ENCODE results near the gene CGB7. TPM values are rescaled to one million over a fixed set of nuclear protein-coding genes. Genes with fewer than 3 reads are reported as not detected.

The CGB7 gene
- total RNA-seq, 1 experiment from 2014 or later, result not detected

- Histone ChIP-seq H3K4me1 (ENCODE audit: insufficient read depth, low read length, poor library complexity, severe bottlenecking) (peaks cover 25% of the 10 kb centered on the region), H3K4me3 (ENCODE audit: low read depth, low read length, poor library complexity, severe bottlenecking) (no peak overlapping the region), H3K36me3 (ENCODE audit: insufficient read depth, low read length, poor library complexity, severe bottlenecking) (peaks cover 94% of the 10 kb centered on the region), H3K27me3 (replicated peaks; ENCODE audit: insufficient read depth, low read depth, low read length, poor library complexity) (no peaks in the 10 kb centered on the region), H3K9me3 (ENCODE audit: low read depth, low read length, poor library complexity, severe bottlenecking) (no peaks in the 10 kb centered on the region), H3K27ac (ENCODE audit: low read depth, low read length, poor library complexity, severe bottlenecking) (peak overlapping the region; percentile 71)
- BruUV-seq (replicated peaks), result no TSS peak
- ChIA-PET CTCF (no interaction called here), POLR2A (ENCODE audit: low non-redundant PET) (no interaction called here)
- no peak for DNase-seq (ENCODE audit: low spot score)
- intact Hi-C loops (cut with micrococcal nuclease; ENCODE audit: unreplicated experiment), result no loop called here
- no peak for TF ChIP-seq EZH2 (IDR thresholded peaks at IDR 0.05; ENCODE audit: borderline replicate concordance, low read depth, low read length, poor library complexity, severe bottlenecking)
- TF ChIP-seq, protein P1, sequence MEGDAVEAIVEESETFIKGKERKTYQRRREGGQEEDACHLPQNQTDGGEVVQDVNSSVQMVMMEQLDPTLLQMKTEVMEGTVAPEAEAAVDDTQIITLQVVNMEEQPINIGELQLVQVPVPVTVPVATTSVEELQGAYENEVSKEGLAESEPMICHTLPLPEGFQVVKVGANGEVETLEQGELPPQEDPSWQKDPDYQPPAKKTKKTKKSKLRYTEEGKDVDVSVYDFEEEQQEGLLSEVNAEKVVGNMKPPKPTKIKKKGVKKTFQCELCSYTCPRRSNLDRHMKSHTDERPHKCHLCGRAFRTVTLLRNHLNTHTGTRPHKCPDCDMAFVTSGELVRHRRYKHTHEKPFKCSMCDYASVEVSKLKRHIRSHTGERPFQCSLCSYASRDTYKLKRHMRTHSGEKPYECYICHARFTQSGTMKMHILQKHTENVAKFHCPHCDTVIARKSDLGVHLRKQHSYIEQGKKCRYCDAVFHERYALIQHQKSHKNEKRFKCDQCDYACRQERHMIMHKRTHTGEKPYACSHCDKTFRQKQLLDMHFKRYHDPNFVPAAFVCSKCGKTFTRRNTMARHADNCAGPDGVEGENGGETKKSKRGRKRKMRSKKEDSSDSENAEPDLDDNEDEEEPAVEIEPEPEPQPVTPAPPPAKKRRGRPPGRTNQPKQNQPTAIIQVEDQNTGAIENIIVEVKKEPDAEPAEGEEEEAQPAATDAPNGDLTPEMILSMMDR (conservative IDR thresholded peaks at IDR 0.05; ENCODE audit: low read depth, low read length), result no peak
These were observed 46.0 kb upstream of the CGB7 start for GRCh38 chr19:49103331-49104085.

- Histone ChIP-seq H3K4me3 (ENCODE audit: low read depth, low read length, poor library complexity, severe bottlenecking) (no peak overlapping the region), H3K36me3 (ENCODE audit: insufficient read depth, low read length, poor library complexity, severe bottlenecking) (peaks cover 94% of the 10 kb centered on the region), H3K27ac (ENCODE audit: low read depth, low read length, poor library complexity, severe bottlenecking) (peak overlapping the region; percentile 71), H3K9me3 (ENCODE audit: low read depth, low read length, poor library complexity, severe bottlenecking) (no peaks in the 10 kb centered on the region), H3K27me3 (replicated peaks; ENCODE audit: insufficient read depth, low read depth, low read length, poor library complexity) (no peaks in the 10 kb centered on the region), H3K4me1 (ENCODE audit: insufficient read depth, low read length, poor library complexity, severe bottlenecking) (peaks cover 25% of the 10 kb centered on the region)
- ChIA-PET POLR2A (ENCODE audit: low non-redundant PET) (no interaction called here), CTCF (no interaction called here)
- TF ChIP-seq, protein P1 (conservative IDR thresholded peaks at IDR 0.05; ENCODE audit: low read depth, low read length), result no peak
- no peak for TF ChIP-seq EZH2 (IDR thresholded peaks at IDR 0.05; ENCODE audit: borderline replicate concordance, low read depth, low read length, poor library complexity, severe bottlenecking)
- BruUV-seq (replicated peaks), result no TSS peak
- DNase-seq (ENCODE audit: low spot score), result no peak
- intact Hi-C loops (cut with micrococcal nuclease; ENCODE audit: unreplicated experiment), result no loop called here
These were observed 44.8 kb upstream of the CGB7 start for GRCh38 chr19:49102303-49102702.

DNA sequence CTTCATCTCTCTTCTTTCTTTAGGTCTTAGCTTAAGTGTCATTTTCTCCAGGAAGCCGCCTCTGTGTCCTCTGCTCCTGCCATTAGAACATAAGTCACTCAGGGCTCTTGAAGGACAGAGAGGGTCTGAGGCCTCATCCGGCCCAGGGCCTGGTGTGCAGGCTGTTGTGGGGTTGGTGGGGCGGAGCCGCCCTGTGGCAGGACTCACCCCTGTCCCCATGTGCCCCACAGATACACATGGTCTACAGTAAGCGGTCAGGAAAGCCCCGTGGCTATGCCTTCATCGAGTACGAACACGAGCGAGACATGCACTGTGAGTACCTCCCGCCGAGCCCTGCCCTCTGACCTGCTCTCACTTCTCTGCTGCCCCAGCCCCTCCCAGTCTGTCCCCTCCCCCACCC is 43.6 kb upstream of the CGB7 start:
- Histone ChIP-seq H3K27ac (ENCODE audit: low read depth, low read length, poor library complexity, severe bottlenecking) (no peak overlapping the region), H3K9me3 (ENCODE audit: low read depth, low read length, poor library complexity, severe bottlenecking) (no peaks in the 10 kb centered on the region), H3K4me3 (ENCODE audit: low read depth, low read length, poor library complexity, severe bottlenecking) (no peak overlapping the region), H3K4me1 (ENCODE audit: insufficient read depth, low read length, poor library complexity, severe bottlenecking) (peaks cover 25% of the 10 kb centered on the region), H3K36me3 (ENCODE audit: insufficient read depth, low read length, poor library complexity, severe bottlenecking) (peaks cover 91% of the 10 kb centered on the region), H3K27me3 (replicated peaks; ENCODE audit: insufficient read depth, low read depth, low read length, poor library complexity) (no peaks in the 10 kb centered on the region)
- BruUV-seq (replicated peaks), result no TSS peak
- no peak for DNase-seq (ENCODE audit: low spot score)
- TF ChIP-seq, protein P1 (conservative IDR thresholded peaks at IDR 0.05; ENCODE audit: low read depth, low read length), result no peak
- no peak for TF ChIP-seq EZH2 (IDR thresholded peaks at IDR 0.05; ENCODE audit: borderline replicate concordance, low read depth, low read length, poor library complexity, severe bottlenecking)
- intact Hi-C loops (cut with micrococcal nuclease; ENCODE audit: unreplicated experiment), result no loop called here
- POLR2A ChIA-PET (ENCODE audit: low non-redundant PET), result no interaction called here
- CTCF ChIA-PET, result no interaction called here

Data from A673 (cell line).